MCF 10A (cell line): ENCODE data around the gene TMEFF2. TPM values are rescaled to one million over a fixed set of nuclear protein-coding genes. Genes with fewer than 3 reads are reported as not detected.

ENCODE experiments used
- BruUV-seq: library from RNA; stranded (reverse); fragments of 400-500 nt; replicated peaks from 2 replicates; lab custom pipeline; 2021; lab: Mats Ljungman, UMichigan
- CTCF ChIA-PET: fragments of 300-600 bp; sonication (Branson Sonifier 250); formaldehyde crosslinking; extraction: SDS; loops from one replicate; lab custom pipeline; 2021; ENCODE audit warnings: antibody characterized with exemption, inconsistent platforms; lab: Yijun Ruan, JAX
- POLR2A ChIA-PET: fragments of 300-600, 350-650 bp; sonication (Branson Sonifier 250); formaldehyde crosslinking; extraction: SDS; loops from one replicate; lab custom pipeline; 2020; ENCODE audit warnings: antibody characterized with exemption, inconsistent platforms; lab: Yijun Ruan, JAX
- DNase-seq: peaks from one replicate; pipeline ENCODE4 v3.0.0-alpha.2; 2018; ENCODE audit not compliant: unreplicated experiment
- H3K27ac Mint-ChIP-seq: one replicate; pipeline ENCODE4 v1.8.0; 2022; ENCODE audit warnings: mild to moderate bottlenecking, low read depth, mixed read lengths; ENCODE audit not compliant: unreplicated experiment
- H3K27me3 Mint-ChIP-seq: one replicate; pipeline ENCODE4 v1.8.0; 2022; ENCODE audit warnings: mixed read lengths; ENCODE audit not compliant: insufficient read depth, unreplicated experiment
- H3K36me3 Mint-ChIP-seq: one replicate; pipeline ENCODE4 v1.8.0; 2022; ENCODE audit warnings: mild to moderate bottlenecking, moderate library complexity, mixed read lengths; ENCODE audit not compliant: insufficient read depth, unreplicated experiment
- H3K4me1 Mint-ChIP-seq: one replicate; pipeline ENCODE4 v1.8.0; 2022; ENCODE audit warnings: mixed read lengths; ENCODE audit not compliant: insufficient read depth, unreplicated experiment
- H3K4me3 Mint-ChIP-seq: one replicate; pipeline ENCODE4 v1.8.0; 2022; ENCODE audit warnings: mild to moderate bottlenecking, moderate library complexity, mixed read lengths; ENCODE audit not compliant: unreplicated experiment
- H3K9me3 Mint-ChIP-seq: one replicate; pipeline ENCODE4 v1.8.0; 2022; ENCODE audit warnings: mixed read lengths; ENCODE audit not compliant: unreplicated experiment
- CTCF ChIP-seq: fragments of 200-600 bp; IDR thresholded peaks from one replicate; pipeline ENCODE4 v1.8.0; 2022; ENCODE audit warnings: antibody characterized with exemption, mild to moderate bottlenecking; ENCODE audit not compliant: unreplicated experiment
- intact Hi-C: fragments of 100-400 bp; cut with micrococcal nuclease; formaldehyde crosslinking; loops from 2 replicates; pipeline ENCODE4 v1.14.1; 2022
- total RNA-seq: library from RNA; stranded (reverse); gene quantifications from 2 replicates; pipeline ENCODE4 v1.2.3, GENCODE V29; 2022

Gene TMEFF2
- total RNA-seq, 1 experiment from 2014 or later, result not detected

- Mint-ChIP-seq H3K27me3 (no peaks in the 10 kb centered on the region), H3K36me3 (no peaks in the 10 kb centered on the region), H3K4me1 (no peaks in the 10 kb centered on the region), H3K27ac (no peak overlapping the region), H3K4me3 (no peak overlapping the region), H3K9me3 (no peaks in the 10 kb centered on the region)
- ChIA-PET POLR2A (interaction anchor here (0.5 kb wide), 1 partner anchor 11 kb away, joined by 3 read pairs; no protein-coding TSS in a partner anchor), CTCF (no interaction called here)
- TF ChIP-seq CTCF, result no peak
- intact Hi-C loops, result no loop called here
- no peak for DNase-seq
- no TSS peak for BruUV-seq
These were observed 150.2 kb downstream of the TMEFF2 start for GRCh38 chr2:192044496-192044895.

DNA sequence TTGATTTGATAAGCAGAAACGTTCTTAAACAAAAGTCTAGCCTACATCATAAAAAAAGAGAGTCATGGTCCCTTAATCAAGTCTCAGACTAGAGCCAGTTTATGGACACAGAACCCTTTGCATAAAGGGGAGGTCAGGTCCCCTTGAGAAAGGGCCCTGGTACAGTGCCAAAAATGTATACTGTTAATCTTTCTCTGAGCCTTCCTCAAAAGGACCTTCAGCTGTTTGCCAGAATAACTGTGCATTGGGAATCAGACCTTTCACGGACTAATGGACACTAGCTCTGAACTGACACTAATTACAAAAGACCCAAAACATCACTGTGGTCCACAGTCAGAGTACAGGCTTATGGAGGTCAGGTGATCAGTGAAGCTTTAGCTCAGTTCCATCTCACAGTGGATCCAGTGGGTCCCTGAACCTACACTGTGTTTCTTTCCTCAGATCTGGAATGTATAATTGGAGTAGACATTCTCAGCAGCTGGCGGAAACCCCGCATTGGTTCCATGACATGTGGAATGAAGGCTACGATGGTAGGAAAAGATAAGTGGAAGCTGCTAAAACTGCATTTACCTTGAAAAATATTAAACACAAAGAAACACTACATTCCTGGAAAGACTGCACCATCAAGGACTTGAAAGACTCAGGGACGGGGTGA lies 151.4 kb downstream of the TMEFF2 start:
- H3K9me3 Mint-ChIP-seq, result no peaks in the 10 kb centered on the region
- H3K36me3 Mint-ChIP-seq, result no peaks in the 10 kb centered on the region
- H3K4me3 Mint-ChIP-seq, result no peak overlapping the region
- BruUV-seq, result no TSS peak
- ChIA-PET CTCF (interaction anchor here (0.6 to 0.7 kb wide), 2 partner anchors 168 to 480 kb away, joined by 3 read pairs; no protein-coding TSS in a partner anchor), POLR2A (interaction anchor here (0.6 to 0.7 kb wide), 3 partner anchors 15 to 130 kb away, joined by 3 to 4 read pairs (median 3); no protein-coding TSS in a partner anchor)
- H3K27ac Mint-ChIP-seq, result no peak overlapping the region
- TF ChIP-seq CTCF, result no peak
- no peaks in the 10 kb centered on the region for H3K27me3 Mint-ChIP-seq
- DNase-seq, result no peak
- H3K4me1 Mint-ChIP-seq, result no peaks in the 10 kb centered on the region
- intact Hi-C loops, result no loop called here

GRCh38 chr2:192042126-192042525 lies 152.6 kb downstream of the TMEFF2 start:
- no peak for TF ChIP-seq CTCF
- Mint-ChIP-seq H3K36me3 (no peaks in the 10 kb centered on the region), H3K9me3 (no peaks in the 10 kb centered on the region), H3K27ac (no peak overlapping the region), H3K4me1 (no peaks in the 10 kb centered on the region), H3K27me3 (no peaks in the 10 kb centered on the region), H3K4me3 (no peak overlapping the region)
- no TSS peak for BruUV-seq
- DNase-seq, result no peak
- CTCF ChIA-PET, result no interaction called here
- intact Hi-C loops, result no loop called here
- POLR2A ChIA-PET, result no interaction called here

GRCh38 chr2:192038110-192038509 lies 156.6 kb downstream of the TMEFF2 start:
- no peak for DNase-seq
- intact Hi-C loops, result no loop called here
- TF ChIP-seq CTCF, result no peak
- POLR2A ChIA-PET, result no interaction called here
- H3K4me3 Mint-ChIP-seq, result no peak overlapping the region
- no TSS peak for BruUV-seq
- H3K9me3 Mint-ChIP-seq, result no peaks in the 10 kb centered on the region
- H3K36me3 Mint-ChIP-seq, result no peaks in the 10 kb centered on the region
- H3K27me3 Mint-ChIP-seq, result no peaks in the 10 kb centered on the region
- no peak overlapping the region for H3K27ac Mint-ChIP-seq
- CTCF ChIA-PET, result no interaction called here
- peaks cover 6% of the 10 kb centered on the region for H3K4me1 Mint-ChIP-seq
